GM19328 (cell line): ENCODE measurements around the gene GPRC5C.

Experiments used
- ATAC-seq: cut with Tn5 transposase; IDR thresholded peaks from one replicate; pipeline ENCODE4 v1.9.1; 2021; ENCODE audit warnings: mild to moderate bottlenecking, moderate library complexity; ENCODE audit not compliant: unreplicated experiment

GPRC5C gene

GRCh38 chr17:74451557-74451956 lies 19.7 kb downstream of the GPRC5C start:
- ATAC-seq, result no peak

- ATAC-seq, result no peak
These were observed 20.3 kb downstream of the GPRC5C start for GRCh38 chr17:74452033-74452840.

GRCh38 chr17:74452841-74453661 lies 21.2 kb downstream of the GPRC5C start:
- ATAC-seq, result no peak

GRCh38 chr17:74453665-74454196 lies 21.8 kb downstream of the GPRC5C start:
- peak; percentile 26 for ATAC-seq

GRCh38 chr17:74454197-74455024 lies 22.5 kb downstream of the GPRC5C start:
- ATAC-seq, result peak; percentile 90

- ATAC-seq, result no peak
These were observed 23.2 kb downstream of the GPRC5C start for GRCh38 chr17:74455025-74455545.

GRCh38 chr17:74455821-74456220 lies 23.9 kb downstream of the GPRC5C start:
- no peak for ATAC-seq

GRCh38 chr17:74457146-74457819 lies 25.4 kb downstream of the GPRC5C start:
- ATAC-seq, result no peak

GRCh38 chr17:74457820-74458166 lies 25.9 kb downstream of the GPRC5C start:
- no peak for ATAC-seq

- no peak for ATAC-seq
These were observed 26.9 kb downstream of the GPRC5C start for GRCh38 chr17:74458835-74459234.

- no peak for ATAC-seq
These were observed 27.7 kb downstream of the GPRC5C start for GRCh38 chr17:74459622-74460021.

- ATAC-seq, result no peak
These were observed 28.4 kb downstream of the GPRC5C start for GRCh38 chr17:74460241-74460640.

GRCh38 chr17:74460996-74461395 lies 29.1 kb downstream of the GPRC5C start:
- ATAC-seq, result no peak

- ATAC-seq, result no peak
These were observed 29.7 kb downstream of the GPRC5C start for GRCh38 chr17:74461611-74462010.

- no peak for ATAC-seq
These were observed 33.0 kb downstream of the GPRC5C start for GRCh38 chr17:74464730-74465377.

- no peak for ATAC-seq
These were observed 33.7 kb downstream of the GPRC5C start for GRCh38 chr17:74465378-74466110.

GRCh38 chr17:74466111-74466827 lies 34.4 kb downstream of the GPRC5C start, which contains the start of gene CD300A:
Gene CD300A, plus strand, starts transcription at chr17:74466634. Its CDS starts 70 bp downstream, at chr17:74466704.
- no peak for ATAC-seq

GRCh38 chr17:74466828-74467184 lies 34.9 kb downstream of the GPRC5C start:
- no peak for ATAC-seq
